Kidney (tissue), 14 donors: Measurements from ENCODE around the gene KCNJ5. TPM values are rescaled to one million over a fixed set of nuclear protein-coding genes. Genes with fewer than 3 reads are reported as not detected.

ENCODE experiments used
- DNase-seq, 5 donors: peaks; one replicate each; pipeline ENCODE4 v3.0.0-alpha.2; 2013 to 2020
- FAIRE-seq: peaks from 2 replicates; lab custom pipeline; 2012; peaks lifted over from hg19 to GRCh38; lab: Jason Lieb, UNC
- H3K27ac ChIP-seq, 2 donors: one replicate each; pipeline ENCODE4 v1.7.0; 2013; ENCODE audit warnings: low read depth in 2 of 2, low read length in 2 of 2, inconsistent platforms in 1 of 2
- H3K27me3 ChIP-seq: one replicate; pipeline ENCODE4 v1.7.1; 2013; ENCODE audit warnings: low read length, inconsistent platforms; ENCODE audit not compliant: control insufficient read depth, insufficient read depth
- H3K36me3 ChIP-seq, 3 donors: one replicate each; pipeline versions ENCODE4 v1.7.0 to v1.7.1; 2013; ENCODE audit warnings: low read length in 3 of 3, control low read depth in 1 of 3, inconsistent platforms in 1 of 3; ENCODE audit not compliant: insufficient read depth in 3 of 3, control insufficient read depth in 2 of 3
- H3K4me1 ChIP-seq, 3 donors: one replicate each; pipeline versions ENCODE4 v1.7.0 to v1.7.1; 2013; ENCODE audit warnings: low read length in 3 of 3, inconsistent platforms in 1 of 3, low read depth in 1 of 3; ENCODE audit not compliant: control insufficient read depth in 2 of 3, insufficient read depth in 2 of 3
- H3K4me3 ChIP-seq, 3 donors: one replicate each; pipeline versions ENCODE4 v1.7.0 to v1.8.1; 2013; ENCODE audit warnings: low read length in 3 of 3, control low read depth in 1 of 3, inconsistent platforms in 1 of 3
- H3K9ac ChIP-seq, 3 donors: one replicate each; pipeline versions ENCODE4 v1.7.0 to v1.7.1; 2013; ENCODE audit warnings: low read length in 3 of 3, control low read depth in 1 of 3, inconsistent platforms in 1 of 3
- H3K9me3 ChIP-seq, 3 donors: one replicate each; pipeline versions ENCODE4 v1.7.0 to v1.7.1; 2013; ENCODE audit warnings: low read length in 3 of 3, control low read depth in 1 of 3, inconsistent platforms in 1 of 3; ENCODE audit not compliant: control insufficient read depth in 2 of 3, insufficient read depth in 1 of 3
- intact Hi-C: fragments of 100-400 bp; cut with DNase I; formaldehyde crosslinking; loops from one replicate; pipeline ENCODE4 v1.11.1; 2022
- polyA plus RNA-seq: library from polyadenylated mRNA; stranded (reverse); fragments of 350-450 nt; fragmentation: Illumina TruSeq; extraction: RNeasy Lipid Tissue Mini Kit (QIAGEN cat#74804); gene quantifications from one replicate; pipeline ENCODE4 v1.2.3, GENCODE V29; 2014; ENCODE audit warnings: low read depth, low replicate concordance; ENCODE audit not compliant: insufficient read depth
- total RNA-seq: library from RNA; stranded (reverse); fragmentation: NEBNext Ultra II Directional; extraction: Animal tissue kit (Norgen Biotek cat#: 25700); gene quantifications from one replicate; pipeline ENCODE4 v1.2.1, GENCODE V29; 2021
- TF ChIP-seq, protein P1 (sequence below): IDR thresholded peaks from 3 replicates; pipeline ENCODE4 v1.5.1; 2012; ENCODE audit warnings: mild to moderate bottlenecking, moderate library complexity, borderline replicate concordance; ENCODE audit not compliant: insufficient read depth; ENCODE audit errors: extremely low read depth
- donor health status: control.
- donor health status: control.
- donor health status: control.
- donor health status: control.
- donor health status: control.
- donor health status: DM: yes; HTN: yes; CAD: no.
- donor health status: Normal renal cell carcinoma (clear cell type).

Gene KCNJ5
- total and polyA plus RNA-seq, 2 donors from 2014 or later = 5.7 to 6.5 TPM

DNA sequence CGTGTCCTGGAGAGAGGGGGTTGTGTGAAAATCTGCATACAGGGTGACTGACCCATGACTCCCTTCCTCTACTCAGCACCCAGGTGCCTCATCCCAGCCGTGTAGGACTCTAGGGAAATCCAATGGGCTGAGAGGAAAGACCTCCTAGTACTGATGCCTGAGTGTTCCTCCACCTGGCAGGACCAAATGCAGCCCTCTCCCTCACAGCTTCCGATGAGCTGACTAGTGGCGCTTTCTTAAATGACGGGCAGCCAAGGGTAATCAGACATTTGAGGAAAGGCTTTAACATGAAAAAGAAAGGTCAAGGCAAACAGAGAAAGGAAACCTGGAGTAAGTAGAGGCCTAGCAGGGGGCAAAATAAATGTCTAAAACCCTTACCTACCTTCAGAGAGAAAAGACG is 19.1 kb upstream of the KCNJ5 start:
- no peaks in the 10 kb centered on the region for H3K36me3 ChIP-seq
- H3K9me3 ChIP-seq = no peaks in the 10 kb centered on the region
- no peak for DNase-seq
- no peak overlapping the region for H3K27ac ChIP-seq
- no peaks in the 10 kb centered on the region for H3K27me3 ChIP-seq
- H3K4me1 ChIP-seq = no peaks in the 10 kb centered on the region
- H3K9ac ChIP-seq = no peak overlapping the region
- no peak for FAIRE-seq
- H3K4me3 ChIP-seq = no peak overlapping the region
- TF ChIP-seq, protein P1, sequence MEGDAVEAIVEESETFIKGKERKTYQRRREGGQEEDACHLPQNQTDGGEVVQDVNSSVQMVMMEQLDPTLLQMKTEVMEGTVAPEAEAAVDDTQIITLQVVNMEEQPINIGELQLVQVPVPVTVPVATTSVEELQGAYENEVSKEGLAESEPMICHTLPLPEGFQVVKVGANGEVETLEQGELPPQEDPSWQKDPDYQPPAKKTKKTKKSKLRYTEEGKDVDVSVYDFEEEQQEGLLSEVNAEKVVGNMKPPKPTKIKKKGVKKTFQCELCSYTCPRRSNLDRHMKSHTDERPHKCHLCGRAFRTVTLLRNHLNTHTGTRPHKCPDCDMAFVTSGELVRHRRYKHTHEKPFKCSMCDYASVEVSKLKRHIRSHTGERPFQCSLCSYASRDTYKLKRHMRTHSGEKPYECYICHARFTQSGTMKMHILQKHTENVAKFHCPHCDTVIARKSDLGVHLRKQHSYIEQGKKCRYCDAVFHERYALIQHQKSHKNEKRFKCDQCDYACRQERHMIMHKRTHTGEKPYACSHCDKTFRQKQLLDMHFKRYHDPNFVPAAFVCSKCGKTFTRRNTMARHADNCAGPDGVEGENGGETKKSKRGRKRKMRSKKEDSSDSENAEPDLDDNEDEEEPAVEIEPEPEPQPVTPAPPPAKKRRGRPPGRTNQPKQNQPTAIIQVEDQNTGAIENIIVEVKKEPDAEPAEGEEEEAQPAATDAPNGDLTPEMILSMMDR = no peak
- intact Hi-C loops = no loop called here

DNA sequence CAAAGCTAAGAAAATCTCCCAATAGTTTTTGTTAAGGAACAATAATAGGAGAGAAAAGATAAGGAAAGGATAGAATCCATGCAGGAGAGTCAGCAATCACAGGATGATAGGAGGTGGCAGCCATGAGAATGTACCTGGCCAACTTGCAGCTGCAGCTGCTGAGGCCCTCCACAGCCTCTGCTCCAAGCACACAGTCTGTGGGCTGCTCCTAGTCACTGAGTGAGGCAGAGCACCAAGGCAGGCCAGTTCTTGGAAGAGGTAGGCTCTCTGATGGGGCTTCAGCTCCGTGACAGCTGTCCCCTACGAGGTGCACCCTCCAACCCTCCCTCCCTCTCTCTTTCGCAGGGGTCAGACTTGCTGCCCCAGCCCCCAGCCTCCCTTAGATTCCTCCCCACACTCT is 18.6 kb upstream of the KCNJ5 start:
- DNase-seq = no peak
- H3K27me3 ChIP-seq = no peaks in the 10 kb centered on the region
- no peak for FAIRE-seq
- intact Hi-C loops = no loop called here
- no peak overlapping the region for H3K27ac ChIP-seq
- H3K4me3 ChIP-seq = no peak overlapping the region
- TF ChIP-seq, protein P1 = no peak
- no peak overlapping the region for H3K9ac ChIP-seq
- H3K36me3 ChIP-seq = no peaks in the 10 kb centered on the region
- no peaks in the 10 kb centered on the region for H3K9me3 ChIP-seq
- no peaks in the 10 kb centered on the region for H3K4me1 ChIP-seq

DNA sequence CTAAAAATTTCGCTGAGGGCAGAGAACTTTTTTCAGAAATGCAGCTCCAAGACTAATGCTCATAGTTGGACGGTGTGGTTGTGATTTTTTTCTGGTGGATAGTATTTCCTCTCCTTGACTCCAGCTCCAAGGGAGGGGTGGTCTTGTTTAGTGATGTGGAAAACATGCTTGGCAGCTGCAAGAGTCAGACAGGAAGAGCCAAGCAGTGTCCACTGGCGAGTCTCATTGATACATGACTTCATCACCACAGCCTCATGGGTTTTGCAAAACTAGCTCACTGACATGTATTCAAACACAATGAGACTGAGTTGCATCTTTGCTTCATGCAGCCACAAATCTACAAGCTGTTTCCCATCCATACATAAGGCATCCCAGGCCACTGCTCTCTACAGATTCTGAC is 16.7 kb upstream of the KCNJ5 start:
- Histone ChIP-seq H3K36me3 (no peaks in the 10 kb centered on the region), H3K27ac (no peak overlapping the region), H3K27me3 (no peaks in the 10 kb centered on the region), H3K9ac (no peak overlapping the region), H3K4me3 (no peak overlapping the region), H3K4me1 (no peaks in the 10 kb centered on the region), H3K9me3 (no peaks in the 10 kb centered on the region)
- peak in 4 of 5 donors; percentile 31 to 57 (median 49) for DNase-seq
- FAIRE-seq = no peak
- TF ChIP-seq, protein P1 = no peak
- intact Hi-C loops = no loop called here

DNA sequence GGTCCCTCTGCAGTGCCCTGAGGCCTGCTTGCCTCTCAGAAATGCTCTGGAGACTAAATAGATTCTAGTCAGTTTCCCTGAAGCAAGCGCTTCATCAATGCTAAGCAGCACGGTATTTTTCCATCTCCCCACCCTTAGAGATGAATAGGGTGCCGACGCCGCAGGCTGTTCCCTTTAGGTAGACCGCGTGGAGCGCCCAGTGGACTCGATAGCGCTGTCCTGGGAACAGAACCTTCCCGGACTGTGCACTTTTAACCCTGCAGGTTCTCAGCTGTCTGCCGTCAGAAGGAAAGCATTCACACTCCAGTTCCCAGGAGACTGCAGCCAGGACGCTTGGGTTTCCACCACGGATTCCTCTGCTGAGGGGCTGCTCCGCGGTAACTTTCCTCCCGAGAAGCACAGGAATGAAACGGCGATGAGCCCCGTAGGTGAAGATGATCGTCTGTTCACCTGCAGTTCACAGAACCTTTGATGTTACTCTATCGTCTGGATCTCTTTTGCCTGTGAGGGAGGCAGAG is 15.0 kb upstream of the KCNJ5 start:
- no peak overlapping the region for H3K9ac ChIP-seq
- H3K9me3 ChIP-seq = no peaks in the 10 kb centered on the region
- no peaks in the 10 kb centered on the region for H3K36me3 ChIP-seq
- H3K27me3 ChIP-seq = no peaks in the 10 kb centered on the region
- intact Hi-C loops = no loop called here
- H3K4me1 ChIP-seq = no peaks in the 10 kb centered on the region
- TF ChIP-seq, protein P1 = no peak
- no peak overlapping the region for H3K27ac ChIP-seq
- H3K4me3 ChIP-seq = no peak overlapping the region
- DNase-seq = peak in 1 of 5 donors; percentile 20
- no peak for FAIRE-seq
